Left renal cortex interstitium (tissue), 4 donors: ENCODE measurements around the gene ZBTB25. TPM values are rescaled to one million over a fixed set of nuclear protein-coding genes. Genes with fewer than 3 reads are reported as not detected.

ENCODE experiments used
- DNase-seq, 4 donors: peaks; one replicate each; pipeline ENCODE4 v3.0.0-alpha.2; 2013; ENCODE audit warnings: low read depth in 4 of 4, low spot score in 2 of 4, missing footprints in 1 of 4
- polyA plus RNA-seq, 4 donors: library from polyadenylated mRNA; unstranded; fragments of 120-200 nt; gene quantifications; one replicate each; pipeline ENCODE4 v1.2.1, GENCODE V29; 2013; ENCODE audit not compliant: insufficient read length in 4 of 4

ZBTB25 gene
- polyA plus RNA-seq, 4 donors = 8.4 to 15.3 (median 11.6) TPM

DNA sequence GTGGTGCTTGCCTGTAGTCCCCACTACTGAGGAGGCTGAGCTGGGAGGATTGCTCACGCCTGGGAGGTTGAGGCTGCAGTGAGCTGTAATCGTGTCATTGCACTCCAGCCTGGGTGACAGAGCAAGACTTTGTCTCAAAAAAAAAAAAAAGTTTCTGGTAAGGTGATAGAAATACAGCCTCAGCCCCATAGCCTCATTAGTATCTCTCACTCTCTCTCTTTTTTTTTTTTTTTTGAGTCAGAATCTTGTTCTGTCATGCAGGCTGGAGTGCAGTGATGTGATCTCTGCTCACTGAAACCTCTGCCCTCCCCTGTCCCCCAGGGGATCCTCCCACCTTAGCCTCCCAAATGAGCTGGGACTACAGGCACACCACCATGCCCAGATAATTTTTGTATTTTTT lies 96.3 kb downstream of the ZBTB25 start:
- DNase-seq = no peak

DNA sequence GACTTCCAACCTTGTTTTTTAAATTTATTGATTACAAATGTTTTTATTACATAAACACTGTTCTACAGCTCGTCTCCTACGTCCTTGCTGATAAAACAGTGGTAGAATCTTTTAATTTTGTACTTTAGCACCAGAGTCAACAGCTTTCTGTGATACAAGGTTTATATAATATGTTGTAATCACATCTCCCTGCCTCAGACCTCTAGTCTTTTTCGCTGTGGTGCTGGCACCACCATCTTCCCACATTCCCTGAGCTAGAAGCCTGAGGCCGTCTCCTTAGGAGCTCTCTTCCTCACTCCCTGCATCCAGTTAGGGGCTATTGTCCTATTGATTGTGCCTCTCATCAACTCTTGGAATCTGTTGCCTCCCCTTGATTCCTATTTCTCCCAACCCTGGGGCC lies 98.3 kb downstream of the ZBTB25 start:
- no peak for DNase-seq

DNA sequence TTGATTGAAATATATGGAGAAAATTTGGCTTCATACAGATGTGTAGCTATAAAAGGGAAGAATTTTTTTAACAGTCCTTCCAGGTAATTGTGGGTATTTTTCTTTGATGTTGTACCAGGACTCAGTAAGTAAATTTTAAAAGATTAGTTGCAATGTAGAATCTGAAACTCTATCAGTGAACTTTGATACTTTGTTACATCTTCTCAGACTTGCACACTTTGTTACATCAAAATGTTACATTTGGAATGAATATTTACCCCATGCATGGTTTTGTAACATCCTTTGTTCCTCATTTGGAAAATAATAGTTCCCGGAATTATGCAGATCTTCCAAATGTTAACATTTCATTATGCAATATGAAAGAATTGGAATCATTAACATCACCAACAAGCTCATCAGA lies 101.7 kb downstream of the ZBTB25 start:
- DNase-seq = no peak

DNA sequence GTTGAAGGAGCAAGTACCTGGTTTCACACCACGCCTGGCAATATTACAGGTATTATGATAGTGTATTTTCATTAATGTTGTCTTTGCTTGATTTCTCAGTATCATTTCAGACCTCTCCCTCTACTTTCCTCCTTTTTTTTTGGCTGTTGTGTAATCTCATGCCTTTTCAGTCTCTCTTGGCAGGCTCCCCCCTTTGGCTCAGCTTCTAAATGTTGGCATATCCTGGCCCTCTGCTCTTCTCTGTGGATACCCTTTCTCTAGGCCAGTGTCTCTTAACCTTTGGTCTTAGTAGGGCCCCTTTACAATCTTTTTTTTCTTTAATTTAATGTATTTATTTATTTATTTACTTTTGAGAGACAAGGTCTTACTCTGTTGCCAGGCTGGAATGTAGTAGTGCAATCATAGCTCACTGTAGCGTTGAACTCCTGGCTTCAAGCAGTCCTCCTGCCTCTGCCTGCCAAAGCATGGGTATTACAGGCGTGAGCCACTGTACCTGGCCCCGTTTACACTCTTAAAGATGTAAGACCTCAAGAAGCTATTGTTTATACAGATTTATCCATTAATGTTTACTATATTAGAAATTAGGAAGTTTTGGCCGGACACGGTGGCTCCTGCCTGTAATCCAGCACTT lies 102.7 kb downstream of the ZBTB25 start:
- DNase-seq = no peak

Other genes starting within 250 kb of the ZBTB25 start
- gene ESR2, start 209.5 kb downstream of the ZBTB25 start, polyA plus RNA-seq = 1 to 10 TPM in 2 of 4 donors, under 1 TPM in 2; 0.73 to 1.6 (median 1.2) TPM
- gene MTHFD1, start 115.5 kb downstream of the ZBTB25 start, polyA plus RNA-seq = 100 to 1,000 TPM in 1 of 4 donors, 10 to 100 TPM in 3; 66.3 to 100 (median 91.8) TPM
- 1 to 10 TPM; 5.6 to 7.9 (median 6.6) TPM for gene AKAP5, start 38.3 kb downstream of the ZBTB25 start, polyA plus RNA-seq
- 10 to 100 TPM; 55.2 to 70.6 (median 64.0) TPM for gene ZBTB1, start 932 bp upstream of the ZBTB25 start, polyA plus RNA-seq
- gene HSPA2, start 36.9 kb upstream of the ZBTB25 start, polyA plus RNA-seq = 10 to 100 TPM; 17.4 to 29.8 (median 20.5) TPM
- gene PPP1R36, start 46.1 kb upstream of the ZBTB25 start, polyA plus RNA-seq = 1 to 10 TPM in 3 of 4 donors, under 1 TPM in 1; 0.87 to 1.3 (median 1.2) TPM
- 100 to 1,000 TPM in 2 of 4 donors, 10 to 100 TPM in 2; 89.4 to 123 (median 99.0) TPM for gene PLEKHG3, start 200.6 kb upstream of the ZBTB25 start, polyA plus RNA-seq